Measurements from ENCODE around the gene PCNA. TPM values are rescaled to one million over a fixed set of nuclear protein-coding genes. Genes with fewer than 3 reads are reported as not detected.

Gene PCNA
- total RNA-seq, 1 donor from 2014 or later: 42.0 TPM

- DNase-seq (ENCODE audit: low spot score in 2 of 2) (no peak), FAIRE-seq (no peak)
These were observed 49.2 kb downstream of the PCNA start for GRCh38 chr20:5070570-5070969.

DNA sequence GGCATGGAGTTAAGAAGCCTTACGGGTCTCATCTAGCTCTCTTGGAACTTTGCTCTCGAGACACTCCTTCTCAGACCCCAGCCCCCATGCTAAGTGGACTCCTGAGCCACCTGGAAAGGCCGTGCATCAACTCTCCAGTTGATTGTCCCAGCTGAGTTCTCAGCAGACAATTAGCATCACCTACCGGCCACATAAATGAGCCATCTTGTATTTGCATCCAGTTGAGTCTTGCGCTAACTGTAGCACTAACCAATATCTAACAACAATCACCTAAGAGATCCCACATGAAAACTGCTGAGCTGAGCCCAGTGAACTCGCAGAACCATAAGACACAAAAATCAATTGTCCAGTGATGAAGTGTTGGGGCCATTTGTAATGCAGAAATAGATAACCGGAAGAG is 49.7 kb downstream of the PCNA start:
- DNase-seq (ENCODE audit: low spot score in 2 of 2) (no peak), FAIRE-seq (no peak)

DNA sequence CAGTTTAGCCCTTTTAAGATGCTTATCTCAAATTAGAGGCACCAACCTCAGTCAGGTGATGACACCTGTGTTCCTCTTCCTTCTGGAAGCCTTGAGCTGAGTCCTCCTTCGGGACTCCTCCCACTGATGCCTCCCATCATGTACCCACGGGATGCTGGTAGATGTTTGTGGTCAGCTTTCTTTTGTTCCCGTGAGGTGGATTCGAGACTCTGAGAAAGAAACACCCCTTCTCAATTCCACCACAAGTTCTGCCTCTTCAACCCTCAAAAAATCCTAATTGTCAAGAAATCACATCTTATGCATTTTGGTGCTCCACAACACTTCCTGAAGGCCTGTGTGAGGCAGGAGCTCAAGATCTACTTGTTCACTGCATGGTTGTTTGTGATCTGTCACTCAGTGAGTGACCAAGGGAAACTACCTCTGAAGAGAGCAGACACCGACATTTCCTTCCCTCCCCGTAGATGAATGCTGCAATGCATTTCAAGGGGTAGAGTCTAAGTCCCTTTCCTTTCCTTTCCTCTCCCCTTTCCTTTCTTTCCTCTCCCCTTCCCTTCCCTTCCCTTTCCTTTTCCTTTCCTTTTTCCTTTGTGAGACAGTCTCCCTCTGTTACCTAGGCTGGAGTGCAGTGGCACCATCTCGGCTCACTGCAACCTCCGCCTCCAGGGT is 50.5 kb downstream of the PCNA start:
- FAIRE-seq: no peak

DNA sequence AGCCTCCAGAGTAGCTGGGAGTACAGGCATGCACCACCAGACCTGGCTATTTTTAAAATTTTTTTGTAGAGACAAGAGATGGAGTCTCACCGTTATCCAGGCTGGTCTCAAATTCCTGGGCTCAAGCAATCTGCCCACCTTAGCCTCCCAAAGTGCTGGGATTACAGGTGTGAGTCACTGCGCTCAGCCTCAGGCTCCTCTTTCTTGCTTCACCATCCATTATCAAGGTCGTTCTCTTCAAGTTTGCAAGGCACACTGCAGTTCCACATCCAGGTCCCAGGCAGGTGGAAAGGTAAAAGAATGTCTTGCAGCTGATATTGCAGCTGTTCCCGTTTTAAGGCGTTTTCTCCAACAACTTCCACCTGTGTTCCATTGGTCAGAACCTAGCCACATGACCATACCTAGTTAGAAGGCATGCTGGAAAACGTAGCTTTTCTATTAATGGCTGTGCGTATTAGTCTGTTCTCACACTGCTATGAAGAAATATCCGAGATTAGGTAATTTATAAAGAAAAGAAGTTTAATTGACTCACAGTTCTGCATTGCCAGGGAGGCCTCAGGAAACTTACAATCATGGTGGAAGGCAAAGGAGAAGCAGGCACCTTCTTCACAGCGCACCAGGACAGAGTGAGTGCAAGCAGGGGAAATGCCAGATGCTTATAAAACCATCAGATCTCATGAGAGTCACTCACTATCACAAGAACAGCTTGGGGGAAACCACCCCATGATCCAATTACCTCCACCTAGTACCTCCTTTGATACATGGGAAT is 51.7 kb downstream of the PCNA start:
- FAIRE-seq (no peak), DNase-seq (ENCODE audit: low spot score in 2 of 2) (no peak)

More for the DNA sequence above, 50.5 kb downstream of the PCNA start:
- DNase-seq (ENCODE audit: low spot score in 2 of 2): no peak

DNA sequence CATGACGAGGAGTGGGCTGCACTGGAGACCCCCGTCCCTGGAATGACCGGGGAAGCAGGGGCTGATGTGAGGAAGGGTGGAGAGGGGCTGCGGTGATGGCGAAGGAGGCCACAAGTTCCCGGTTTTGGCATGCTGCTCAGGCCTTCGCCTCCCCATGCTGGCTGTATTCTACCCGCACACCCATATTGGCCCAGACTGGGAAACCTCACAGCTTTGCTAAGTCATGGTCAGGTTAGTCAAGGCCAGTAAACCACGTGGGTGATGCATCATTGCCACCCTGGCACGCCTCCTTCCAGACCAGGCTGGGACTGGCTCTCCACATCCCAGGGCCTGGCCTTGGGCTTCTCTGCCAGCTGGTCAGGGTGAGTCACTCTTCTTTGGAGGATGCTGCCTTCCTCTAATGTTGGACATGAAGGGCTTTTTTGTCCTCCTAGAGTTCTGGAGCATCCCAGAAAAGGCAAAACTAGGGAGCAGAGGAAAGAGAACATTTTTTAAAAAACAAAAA is 53.8 kb downstream of the PCNA start:
- no peak for FAIRE-seq
- no peak for DNase-seq (ENCODE audit: low spot score in 2 of 2)

- FAIRE-seq (no peak), DNase-seq (ENCODE audit: low spot score in 2 of 2) (no peak)
These were observed 54.4 kb downstream of the PCNA start for GRCh38 chr20:5065166-5065878.

Small RNAs within 50 kb of the gene (small RNA-seq; reads per million reads assigned to genes)
- gene RF00019: not detected
- not detected for gene RF00568
- gene RNA5SP474: not detected

Other genes starting within 250 kb of the PCNA start
- 41.6 TPM for gene SLC23A2, start 118.4 kb downstream of the PCNA start, total RNA-seq
- gene TMEM230, start 6.9 kb downstream of the PCNA start, total RNA-seq: 42.4 TPM
- gene CDS2, start 7.0 kb upstream of the PCNA start, total RNA-seq: 69.3 TPM
- 8.6 TPM for gene PROKR2, start 197.0 kb upstream of the PCNA start, total RNA-seq